Endothelial cell of umbilical vein (primary cell): ENCODE results near the gene LRRC56. TPM values are rescaled to one million over a fixed set of nuclear protein-coding genes. Genes with fewer than 3 reads are reported as not detected.

Experiments used
- BruUV-seq: library from RNA; stranded (reverse); fragments of 400-500 nt; replicated peaks from 2 replicates; lab custom pipeline; 2021; lab: Mats Ljungman, UMichigan
- CTCF ChIA-PET: fragments of 300-600, 350-600 bp; sonication (Branson Sonifier 250); formaldehyde crosslinking; loops from one replicate; lab custom pipeline; 2021; ENCODE audit warnings: antibody characterized with exemption, inconsistent platforms; lab: Charles Lee
- POLR2A ChIA-PET: fragments of 300-600, 350-600 bp; sonication (Branson Sonifier 250); formaldehyde crosslinking; loops from one replicate; lab custom pipeline; 2021; ENCODE audit warnings: antibody characterized with exemption, inconsistent platforms; lab: Charles Lee
- DNase-seq: peaks from one replicate; pipeline ENCODE4 v3.0.0-alpha.2; 2011; ENCODE audit warnings: low read depth, low spot score
- FAIRE-seq: peaks from 2 replicates; lab custom pipeline; 2011; peaks lifted over from hg19 to GRCh38; lab: Jason Lieb, UNC
- H2AFZ ChIP-seq: 2 replicates; pipeline ENCODE4 v1.6.0; 2012; ENCODE audit warnings: low read depth, low read length, control low read depth, inconsistent platforms
- H3K27ac ChIP-seq: 2 replicates; pipeline ENCODE4 v1.5.1; 2011; ENCODE audit warnings: low read depth, mild to moderate bottlenecking, control low read depth, low read length, moderate library complexity; ENCODE audit not compliant: insufficient read depth
- H3K27me3 ChIP-seq, 2 experiments: 2 replicates each; pipeline versions ENCODE4 v1.6.0 to v1.6.1; 2011; ENCODE audit warnings: low read length in 2 of 2, mixed read lengths in 1 of 2; ENCODE audit not compliant: control insufficient read depth in 2 of 2, insufficient read depth in 2 of 2
- H3K36me3 ChIP-seq, 2 experiments: 2 replicates in 1 of 2; 3 replicates in 1 of 2; pipeline ENCODE4 v1.5.1; 2011; ENCODE audit warnings: low read length in 2 of 2, mild to moderate bottlenecking in 1 of 2, moderate library complexity in 1 of 2; ENCODE audit not compliant: control insufficient read depth in 2 of 2, insufficient read depth in 2 of 2; ENCODE audit errors: extremely low read depth in 1 of 2
- H3K4me1 ChIP-seq: 3 replicates; pipeline ENCODE4 v1.5.1; 2011; ENCODE audit warnings: mild to moderate bottlenecking, low read length; ENCODE audit not compliant: control insufficient read depth, insufficient read depth; ENCODE audit errors: extremely low read depth
- H3K4me2 ChIP-seq: 2 replicates; pipeline ENCODE4 v1.6.1; 2011; ENCODE audit warnings: low read length, control low read depth, mixed read lengths; ENCODE audit not compliant: insufficient read depth
- H3K4me3 ChIP-seq, 3 experiments: fragments of 200-600 bp in 1 of 3; sonication (generic), shearing (Covaris generic) in 1 of 3; replicated peaks in 1 of 3; 2 replicates each; pipeline ENCODE4 v1.5.1; 2011 to 2016; ENCODE audit warnings: control low read depth in 3 of 3, low read length in 3 of 3, mild to moderate bottlenecking in 2 of 3, inconsistent platforms in 1 of 3, low read depth in 1 of 3, moderate library complexity in 1 of 3; ENCODE audit not compliant: insufficient read depth in 1 of 3
- H3K79me2 ChIP-seq: 2 replicates; pipeline ENCODE4 v1.6.0; 2012; ENCODE audit warnings: low read length, inconsistent platforms; ENCODE audit not compliant: control insufficient read depth, insufficient read depth
- H3K9ac ChIP-seq: replicated peaks from 2 replicates; pipeline ENCODE3; 2011; ENCODE audit warnings: low read length, control low read depth; ENCODE audit not compliant: insufficient read depth; ENCODE audit errors: extremely low read depth
- H3K9me1 ChIP-seq: replicated peaks from 3 replicates; pipeline ENCODE4 v1.6.0; 2011; ENCODE audit warnings: mild to moderate bottlenecking, low read length; ENCODE audit not compliant: control insufficient read depth, insufficient read depth; ENCODE audit errors: extremely low read depth
- H3K9me3 ChIP-seq: replicated peaks from 2 replicates; pipeline ENCODE4 v1.5.1; 2012; ENCODE audit warnings: low read length, inconsistent platforms; ENCODE audit not compliant: control insufficient read depth, insufficient read depth
- H4K20me1 ChIP-seq: replicated peaks from 2 replicates; pipeline ENCODE3; 2011; ENCODE audit warnings: mild to moderate bottlenecking, low read length; ENCODE audit not compliant: control insufficient read depth, insufficient read depth; ENCODE audit errors: extremely low read depth
- CTCF ChIP-seq, 2 donors: IDR thresholded peaks; 1 replicate in 1 of 2; 2 replicates in 1 of 2; pipeline ENCODE4 v1.5.1; 2011; ENCODE audit warnings: low read length in 2 of 2, mild to moderate bottlenecking in 2 of 2, moderate library complexity in 2 of 2, control low read depth in 1 of 2, inconsistent platforms in 1 of 2, low read depth in 1 of 2; ENCODE audit not compliant: insufficient read depth in 1 of 2; ENCODE audit errors: extremely low read depth in 1 of 2
- FOS ChIP-seq: IDR thresholded peaks from 2 replicates; pipeline ENCODE4 v1.6.1; 2011; ENCODE audit warnings: mild to moderate bottlenecking, low read length, moderate library complexity, borderline replicate concordance; ENCODE audit not compliant: insufficient read depth
- GATA2 ChIP-seq: IDR thresholded peaks from 2 replicates; pipeline ENCODE4 v1.7.0; 2011; ENCODE audit warnings: low read depth, mild to moderate bottlenecking, moderate library complexity, mixed read lengths, low read length; ENCODE audit not compliant: insufficient read length, insufficient read depth
- JUN ChIP-seq: IDR thresholded peaks from 2 replicates; pipeline ENCODE4 v1.6.1; 2011; ENCODE audit warnings: borderline replicate concordance, low read depth; ENCODE audit not compliant: insufficient read length, insufficient read depth
- MAX ChIP-seq: IDR thresholded peaks from 2 replicates; pipeline ENCODE4 v1.6.1; 2011; ENCODE audit not compliant: insufficient read depth, insufficient read length
- MYC ChIP-seq: IDR thresholded peaks from one replicate; pipeline ENCODE4 v1.6.1; 2011; ENCODE audit warnings: mild to moderate bottlenecking, low read depth, low read length
- POLR2A ChIP-seq: IDR thresholded peaks from 2 replicates; pipeline ENCODE4 v1.6.1; 2012; ENCODE audit warnings: low read depth, mild to moderate bottlenecking, control low read depth, low read length
- POLR2AphosphoS5 ChIP-seq: IDR thresholded peaks from 2 replicates; pipeline ENCODE4 v1.6.1; 2012; ENCODE audit warnings: low read depth, mild to moderate bottlenecking, control low read depth, low read length, moderate library complexity; ENCODE audit not compliant: insufficient read depth
- dilution Hi-C: fragments of 300-500 bp; cut with MboI; formaldehyde crosslinking; loops from one replicate; pipeline ENCODE4 v1.15.0; 2019; ENCODE audit warnings: low sequenced_read_pairs; ENCODE audit not compliant: extremely low pct_ligation_motif_present
- intact Hi-C: fragments of 100-400 bp; cut with micrococcal nuclease; formaldehyde crosslinking; loops from one replicate; pipeline ENCODE4 v1.10.0; 2022
- polyA plus RNA-seq, 4 experiments: library from polyadenylated mRNA; depleted of rRNA in 3 of 4; stranded (reverse) in 3 of 4; unstranded in 1 of 4; fragments of >200 nt; gene quantifications; 2 replicates each; pipeline versions ENCODE4 v1.2.1 to v1.2.3, GENCODE V29; 2011 to 2012; ENCODE audit warnings: missing spikeins in 1 of 4
- total RNA-seq: library from RNA; stranded (reverse); gene quantifications from 2 replicates; pipeline ENCODE4 v1.2.3, GENCODE V29; 2021

Gene LRRC56
- total and polyA plus RNA-seq, 2 donors (not counting 3 experiments of a cell fraction or from before 2014, with no cell fraction given): 0.47 to 0.55 TPM

GRCh38 chr11:555227-555779 is 18.0 kb downstream of the LRRC56 start:
- H3K79me2 ChIP-seq: no peaks in the 10 kb centered on the region
- H3K9ac ChIP-seq: no peak overlapping the region
- H3K36me3 ChIP-seq: no peaks in the 10 kb centered on the region
- peaks cover 13 to 21% of the 10 kb centered on the region in 2 experiments for H3K27me3 ChIP-seq
- intact Hi-C loops (loop anchor here (5.0 kb wide), 1 partner anchor 172 kb away; no protein-coding TSS in a partner anchor), dilution Hi-C loops (no loop called here)
- DNase-seq (no peak), FAIRE-seq (no peak)
- no peaks in the 10 kb centered on the region for H3K9me1 ChIP-seq
- TF ChIP-seq MAX (no peak), POLR2A (no peak), FOS (no peak), CTCF (IDR thresholded peaks at IDR 0.05; ENCODE audit: extremely low read depth in 1 of 2, insufficient read depth in 1 of 2, low read depth in 1 of 2, low read length in 2 of 2) (no peak), GATA2 (no peak), JUN (no peak), POLR2AphosphoS5 (no peak), MYC (no peak)
- no peak overlapping the region for H3K27ac ChIP-seq
- no peak overlapping the region for H3K4me3 ChIP-seq
- no peaks in the 10 kb centered on the region for H4K20me1 ChIP-seq
- no peak overlapping the region for H2AFZ ChIP-seq
- no peak overlapping the region for H3K4me2 ChIP-seq
- CTCF ChIA-PET: interaction anchor here (0.9 to 2.2 kb wide), 9 partner anchors 10 to 171 kb away, joined by 3 to 26 read pairs (median 6); partner anchors contain the start of gene HRAS
- H3K9me3 ChIP-seq: no peaks in the 10 kb centered on the region
- BruUV-seq: no TSS peak
- POLR2A ChIA-PET: interaction anchor here (0.6 to 1.2 kb wide), 2 partner anchors 16 to 264 kb away, joined by 3 read pairs; partner anchors contain the start of gene PNPLA2
- H3K4me1 ChIP-seq: peaks cover 4% of the 10 kb centered on the region
